Mucosa of descending colon (tissue), 3 donors: ENCODE measurements around the gene PHF3. TPM values are rescaled to one million over a fixed set of nuclear protein-coding genes. Genes with fewer than 3 reads are reported as not detected.
"Not testable (repeated sequence)": the region's sequence is repeated elsewhere in the genome, so short reads cannot be mapped to it uniquely, and the experiment has no call there.

Experiments
- ATAC-seq: fragments of 200-7000 bp; cut with Tn5 transposase; one replicate; pipeline ENCODE4 v1.9.1; 2020; ENCODE audit warnings: mild to moderate bottlenecking, moderate library complexity
- DNase-seq, 3 donors: peaks; one replicate each; pipeline ENCODE4 v3.0.0-alpha.2; 2020
- H3K36me3 ChIP-seq: fragments of 200-600 bp; one replicate; pipeline ENCODE4 v1.8.0; 2021; ENCODE audit warnings: low read depth, mild to moderate bottlenecking
- H3K4me1 ChIP-seq: fragments of 200-600 bp; one replicate; pipeline ENCODE4 v1.8.0; 2021; ENCODE audit warnings: low read depth, mild to moderate bottlenecking
- H3K4me3 ChIP-seq: fragments of 200-600 bp; one replicate; pipeline ENCODE4 v1.8.0; 2021; ENCODE audit warnings: mild to moderate bottlenecking
- H3K9me3 ChIP-seq: fragments of 200-600 bp; one replicate; pipeline ENCODE4 v1.8.0; 2021; ENCODE audit warnings: mild to moderate bottlenecking
- CTCF ChIP-seq: fragments of 200-600 bp; IDR thresholded peaks from one replicate; pipeline ENCODE4 v1.8.0; 2022; ENCODE audit warnings: antibody characterized with exemption, mild to moderate bottlenecking
- intact Hi-C, 2 donors: fragments of 100-400 bp; cut with DNase I in 1 of 2; cut with micrococcal nuclease in 1 of 2; formaldehyde crosslinking; loops; one replicate each; pipeline versions ENCODE4 v1.11.0 to v1.11.1; 2022; cut with DNase I, micrococcal nuclease
- total RNA-seq, 3 donors: library from RNA; stranded (reverse); fragmentation: NEBNext Ultra II Directional in 2 of 3; extraction: Animal tissue kit (Norgen Biotek cat#: 25700) in 2 of 3; gene quantifications; one replicate each; pipeline versions ENCODE4 v1.2.1 to v1.2.4, GENCODE V29; 2021 to 2023
- donor health status: DM: no; HTN: no; CAD: no; lungs with moderate emphysema.
- donor health status: DM: no; HTN: no; CAD: no.
- donor health status: DM: no; HTN: yes; CAD: no.

Gene PHF3
- total RNA-seq, 3 donors from 2014 or later = 49.7 to 78.0 (median 75.8) TPM

- no peaks in the 10 kb centered on the region for H3K4me1 ChIP-seq
- H3K9me3 ChIP-seq = peaks cover 3% of the 10 kb centered on the region
- intact Hi-C loops = no loop called here
- no peak for TF ChIP-seq CTCF
- H3K4me3 ChIP-seq = no peak overlapping the region
- ATAC-seq = no peak
- H3K36me3 ChIP-seq = no peaks in the 10 kb centered on the region
- DNase-seq = no peak
Observed at GRCh38 chr6:63750400-63750799, 114.8 kb downstream of the PHF3 start.

GRCh38 chr6:63757275-63757674 is 121.7 kb downstream of the PHF3 start:
- DNase-seq, H3K36me3 ChIP-seq, ATAC-seq, H3K4me3 ChIP-seq, intact Hi-C loops, H3K4me1 ChIP-seq: not testable (repeated sequence)
- H3K9me3 ChIP-seq = peaks cover 20% of the 10 kb centered on the region

- ATAC-seq = no peak
- TF ChIP-seq CTCF = no peak
- intact Hi-C loops = no loop called here
Observed at GRCh38 chr6:63757826-63758225, 122.2 kb downstream of the PHF3 start.

GRCh38 chr6:63759605-63760105 is 124.1 kb downstream of the PHF3 start:
- Histone ChIP-seq H3K4me3 (no peak overlapping the region), H3K4me1 (peaks cover 4% of the 10 kb centered on the region), H3K36me3 (no peaks in the 10 kb centered on the region), H3K9me3 (peaks cover 20% of the 10 kb centered on the region)
- no peak for ATAC-seq
- intact Hi-C loops = loop anchor here in 1 of 2 donors (5.0 to 10.0 kb wide), 2 partner anchors 162 to 405 kb away; no protein-coding TSS in a partner anchor
- no peak for DNase-seq
- no peak for TF ChIP-seq CTCF

More at GRCh38 chr6:63757826-63758225, 122.2 kb downstream of the PHF3 start:
- Histone ChIP-seq H3K36me3 (no peaks in the 10 kb centered on the region), H3K4me1 (no peaks in the 10 kb centered on the region), H3K4me3 (no peak overlapping the region), H3K9me3 (peaks cover 20% of the 10 kb centered on the region)
- DNase-seq = no peak

GRCh38 chr6:63760199-63760598 is 124.6 kb downstream of the PHF3 start:
- ATAC-seq (no peak), DNase-seq (no peak)
- intact Hi-C loops = loop anchor here in 1 of 2 donors (5.0 to 10.0 kb wide), 2 partner anchors 163 to 405 kb away; no protein-coding TSS in a partner anchor
- Histone ChIP-seq H3K4me1 (peaks cover 4% of the 10 kb centered on the region), H3K36me3 (no peaks in the 10 kb centered on the region), H3K4me3 (no peak overlapping the region), H3K9me3 (peaks cover 20% of the 10 kb centered on the region)
- no peak for TF ChIP-seq CTCF

- no peak overlapping the region for H3K4me3 ChIP-seq
- intact Hi-C loops = loop anchor here (2.0 to 10.0 kb wide), 3 partner anchors 166 to 410 kb away; no protein-coding TSS in a partner anchor
- TF ChIP-seq CTCF = no peak
- DNase-seq (peak in 1 of 3 donors; percentile 9), ATAC-seq (no peak)
- peaks cover 10% of the 10 kb centered on the region for H3K9me3 ChIP-seq
- peaks cover 4% of the 10 kb centered on the region for H3K4me1 ChIP-seq
- H3K36me3 ChIP-seq = no peaks in the 10 kb centered on the region
Observed at GRCh38 chr6:63764318-63764916, 128.8 kb downstream of the PHF3 start.
